Keratinocyte (primary cell): ENCODE measurements around the gene EIF2AK2. TPM values are rescaled to one million over a fixed set of nuclear protein-coding genes. Genes with fewer than 3 reads are reported as not detected.

Source experiments
- DNase-seq: peaks from one replicate; pipeline ENCODE4 v3.0.0-alpha.2; 2011; ENCODE audit warnings: low read depth, missing footprints, low spot score
- FAIRE-seq: peaks from 2 replicates; lab custom pipeline; 2011; peaks lifted over from hg19 to GRCh38; lab: Jason Lieb, UNC
- H2AFZ ChIP-seq: 2 replicates; pipeline ENCODE4 v1.6.0; 2012; ENCODE audit warnings: low read length, control low read depth, inconsistent platforms; ENCODE audit not compliant: control insufficient read depth
- H3K27ac ChIP-seq: 2 replicates; pipeline ENCODE4 v1.5.1; 2011; ENCODE audit warnings: low read length; ENCODE audit not compliant: control insufficient read depth, insufficient read depth
- H3K27me3 ChIP-seq: 3 replicates; pipeline ENCODE4 v1.6.0; 2011; ENCODE audit warnings: low read length; ENCODE audit not compliant: control insufficient read depth, insufficient read depth; ENCODE audit errors: extremely low read depth
- H3K36me3 ChIP-seq, 2 experiments: 2 replicates in 1 of 2; 3 replicates in 1 of 2; pipeline ENCODE4 v1.5.1; 2011; ENCODE audit warnings: low read length in 2 of 2, mild to moderate bottlenecking in 1 of 2; ENCODE audit not compliant: control insufficient read depth in 2 of 2, insufficient read depth in 2 of 2; ENCODE audit errors: extremely low read depth in 1 of 2
- H3K4me1 ChIP-seq: 3 replicates; pipeline ENCODE4 v1.5.1; 2011; ENCODE audit warnings: low read length; ENCODE audit not compliant: control insufficient read depth, insufficient read depth; ENCODE audit errors: extremely low read depth
- H3K4me2 ChIP-seq: 3 replicates; pipeline ENCODE4 v1.6.0; 2011; ENCODE audit warnings: low read depth, low read length; ENCODE audit not compliant: control insufficient read depth, insufficient read depth; ENCODE audit errors: extremely low read depth
- H3K4me3 ChIP-seq, 3 experiments: fragments of 200-600 bp in 1 of 3; sonication (generic) in 1 of 3; 2 replicates in 2 of 3; 3 replicates in 1 of 3; pipeline ENCODE4 v1.5.1; 2011 to 2016; ENCODE audit warnings: low read length in 3 of 3, mild to moderate bottlenecking in 3 of 3, control low read depth in 2 of 3, inconsistent platforms in 1 of 3, low read depth in 1 of 3, mixed read lengths in 1 of 3, mixed run types in 1 of 3, moderate library complexity in 1 of 3; ENCODE audit not compliant: control insufficient read depth in 2 of 3, insufficient read depth in 2 of 3; ENCODE audit errors: extremely low read depth in 1 of 3
- H3K79me2 ChIP-seq: 2 replicates; pipeline ENCODE4 v1.6.0; 2012; ENCODE audit warnings: low read length; ENCODE audit not compliant: control insufficient read depth, insufficient read depth
- H3K9ac ChIP-seq: 3 replicates; pipeline ENCODE4 v1.6.0; 2011; ENCODE audit warnings: low read length; ENCODE audit not compliant: control insufficient read depth, insufficient read depth; ENCODE audit errors: extremely low read depth
- H3K9me1 ChIP-seq: 3 replicates; pipeline ENCODE4 v1.6.0; 2011; ENCODE audit warnings: low read length; ENCODE audit not compliant: control insufficient read depth, insufficient read depth; ENCODE audit errors: extremely low read depth
- H3K9me3 ChIP-seq: 2 replicates; pipeline ENCODE4 v1.5.1; 2012; ENCODE audit warnings: low read depth, low read length; ENCODE audit not compliant: control insufficient read depth
- H4K20me1 ChIP-seq: 3 replicates; pipeline ENCODE4 v1.6.0; 2011; ENCODE audit warnings: low read length; ENCODE audit not compliant: control insufficient read depth, insufficient read depth; ENCODE audit errors: extremely low read depth
- CTCF ChIP-seq, 3 experiments: IDR thresholded peaks in 1 of 3; conservative IDR thresholded peaks in 1 of 3; optimal IDR thresholded peaks in 1 of 3; 2 replicates in 2 of 3; 3 replicates in 1 of 3; pipeline versions ENCODE3 to v1.5.1; 2011; ENCODE audit warnings: low read length in 3 of 3, mild to moderate bottlenecking in 3 of 3, moderate library complexity in 2 of 3, control low read depth in 1 of 3, inconsistent platforms in 1 of 3; ENCODE audit not compliant: insufficient read depth in 2 of 3; ENCODE audit errors: extremely low read depth in 1 of 3
- EZH2 ChIP-seq: IDR thresholded peaks from one replicate; pipeline ENCODE4 v1.6.1; 2012; ENCODE audit warnings: inconsistent platforms, mild to moderate bottlenecking, low read length, moderate library complexity
- dilution Hi-C: fragments of 300-500 bp; cut with MboI; formaldehyde crosslinking; loops from one replicate; pipeline ENCODE4 v1.7.0; 2020; ENCODE audit warnings: low sequenced_read_pairs; ENCODE audit not compliant: extremely low pct_ligation_motif_present
- polyA plus RNA-seq, 5 experiments: library from polyadenylated mRNA; depleted of rRNA in 3 of 5; stranded (reverse) in 3 of 5; stranded (forward) in 1 of 5; unstranded in 1 of 5; fragments of >200 nt; gene quantifications; 1 replicate in 1 of 5; 2 replicates in 3 of 5; 3 replicates in 1 of 5; pipeline versions ENCODE4 v1.2.1 to v1.2.3, GENCODE V29; 2011 to 2012; ENCODE audit warnings: missing spikeins in 2 of 5, low read depth in 1 of 5, low replicate concordance in 1 of 5

EIF2AK2 gene
- polyA plus RNA-seq, 1 donor (not counting 4 experiments of a cell fraction or from before 2014, with no cell fraction given), result 54.6 TPM

DNA sequence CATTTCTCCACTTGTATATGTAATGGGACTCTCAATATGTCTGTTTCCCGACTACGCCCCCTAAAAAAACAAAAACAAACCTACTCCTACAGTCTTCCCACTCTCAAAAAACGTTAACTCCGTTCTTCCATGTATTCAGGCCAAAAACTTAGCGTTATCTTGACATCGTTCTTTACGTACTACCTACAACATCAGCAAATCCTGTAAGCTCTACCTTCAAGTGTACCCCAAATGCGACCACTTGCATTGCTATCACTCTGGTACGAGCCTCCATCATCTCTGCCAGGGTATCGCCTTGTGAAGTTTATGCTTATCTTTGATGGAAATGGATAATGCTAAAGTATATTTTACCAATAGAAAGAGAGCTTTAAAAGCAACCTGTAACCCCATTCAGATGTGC is 72.0 kb downstream of the EIF2AK2 start:
- Histone ChIP-seq H3K27ac (peak overlapping the region; percentile 80), H3K4me2 (peak overlapping the region; percentile 96), H3K9me3 (no peaks in the 10 kb centered on the region), H3K36me3 (peaks cover 0 to 5% of the 10 kb centered on the region in 2 experiments), H4K20me1 (no peaks in the 10 kb centered on the region), H3K4me1 (peaks cover 17% of the 10 kb centered on the region), H3K9ac (peak overlapping the region; percentile 86), H2AFZ (peak overlapping the region; percentile 95), H3K4me3 (peak overlapping the region; percentile 81 to 96 (median 89)), H3K79me2 (peaks cover 20% of the 10 kb centered on the region), H3K27me3 (no peaks in the 10 kb centered on the region), H3K9me1 (no peaks in the 10 kb centered on the region)
- TF ChIP-seq EZH2 (no peak), CTCF (optimal IDR thresholded peaks at IDR 0.05 in 1 of 3, IDR thresholded peaks at IDR 0.05 in 1 of 3, conservative IDR thresholded peaks at IDR 0.05 in 1 of 3; ENCODE audit: extremely low read depth in 1 of 3, insufficient read depth in 2 of 3, low read length in 3 of 3) (no peak)
- dilution Hi-C loops, result no loop called here
- DNase-seq (no peak), FAIRE-seq (no peak)

- no peaks in the 10 kb centered on the region for H4K20me1 ChIP-seq
- H3K4me3 ChIP-seq, result peak within 1 kb of the TSS; percentile 81 to 96 (median 89)
- peak; percentile 95 for DNase-seq
- peak within 1 kb of the TSS; percentile 96 for H3K4me2 ChIP-seq
- H3K79me2 ChIP-seq, result peaks cover 20% of the 10 kb centered on the region
- FAIRE-seq, result peak; percentile 88
- peaks cover 0 to 5% of the 10 kb centered on the region in 2 experiments for H3K36me3 ChIP-seq
- peak within 1 kb of the TSS; percentile 86 for H3K9ac ChIP-seq
- H3K4me1 ChIP-seq, result peaks cover 17% of the 10 kb centered on the region
- dilution Hi-C loops, result no loop called here
- H3K27me3 ChIP-seq, result no peaks in the 10 kb centered on the region
- no peaks in the 10 kb centered on the region for H3K9me1 ChIP-seq
- peak within 1 kb of the TSS; percentile 99 for H2AFZ ChIP-seq
- peak within 1 kb of the TSS; percentile 80 for H3K27ac ChIP-seq
- H3K9me3 ChIP-seq, result no peaks in the 10 kb centered on the region
- no peak for TF ChIP-seq EZH2
- no peak for TF ChIP-seq CTCF (optimal IDR thresholded peaks at IDR 0.05 in 1 of 3, IDR thresholded peaks at IDR 0.05 in 1 of 3, conservative IDR thresholded peaks at IDR 0.05 in 1 of 3; ENCODE audit: extremely low read depth in 1 of 3, insufficient read depth in 2 of 3, low read length in 3 of 3)
Observed at GRCh38 chr2:37083873-37084794, 72.6 kb downstream of the EIF2AK2 start, which contains the start of the genes GPATCH11 and HEATR5B. TSS of gene GPATCH11 (plus strand) at chr2:37084518. CDS start at chr2:37088382, 3,864 bp downstream. TSS of gene HEATR5B (minus strand) at chr2:37084372. CDS start at chr2:37083414, 958 bp downstream.
